Ishikawa (cell line): ENCODE results near the gene PREX1.

Source experiments
- CEBPB ChIP-seq: IDR thresholded peaks from 2 replicates; pipeline ENCODE4 v1.6.1; 2012
- CREB1 ChIP-seq: IDR thresholded peaks from 2 replicates; pipeline ENCODE4 v1.6.1; 2012; ENCODE audit warnings: low read depth
- EGR1 ChIP-seq: IDR thresholded peaks from 2 replicates; pipeline ENCODE4 v1.6.1; 2012
- EP300 ChIP-seq: IDR thresholded peaks from 2 replicates; pipeline ENCODE4 v1.6.1; 2012; ENCODE audit warnings: borderline replicate concordance
- FOXM1 ChIP-seq: IDR thresholded peaks from 2 replicates; pipeline ENCODE4 v1.6.1; 2012; ENCODE audit warnings: low read depth, borderline replicate concordance
- NFIC ChIP-seq: IDR thresholded peaks from 2 replicates; pipeline ENCODE4 v1.6.1; 2012
- RAD21 ChIP-seq: IDR thresholded peaks from 2 replicates; pipeline ENCODE4 v1.6.1; 2012; ENCODE audit warnings: low read depth
- REST ChIP-seq: IDR thresholded peaks from 2 replicates; pipeline ENCODE4 v1.6.1; 2012; ENCODE audit warnings: low read depth, mild to moderate bottlenecking
- TAF1 ChIP-seq: IDR thresholded peaks from 2 replicates; pipeline ENCODE4 v1.6.1; 2012; ENCODE audit warnings: low read depth, mild to moderate bottlenecking
- TCF12 ChIP-seq: IDR thresholded peaks from 2 replicates; pipeline ENCODE4 v1.6.1; 2012; ENCODE audit warnings: low read depth
- TEAD4 ChIP-seq: IDR thresholded peaks from 2 replicates; pipeline ENCODE4 v1.6.1; 2012
- YY1 ChIP-seq: IDR thresholded peaks from 2 replicates; pipeline ENCODE4 v1.6.1; 2012; ENCODE audit warnings: low read depth
- ZBTB7A ChIP-seq: IDR thresholded peaks from 2 replicates; pipeline ENCODE4 v1.6.1; 2012; ENCODE audit warnings: low read depth
- TF ChIP-seq, protein P1 (sequence below): IDR thresholded peaks from 2 replicates; pipeline ENCODE4 v1.6.1; 2012
- TF ChIP-seq, protein P2 (sequence below): IDR thresholded peaks from 2 replicates; pipeline ENCODE4 v1.6.1; 2012

Gene PREX1

GRCh38 chr20:48631114-48632016, 196.4 kb downstream of the PREX1 start:
- TF ChIP-seq TEAD4 (no peak), NFIC (no peak), YY1 (no peak), FOXM1 (no peak), CREB1 (no peak), RAD21 (no peak), EGR1 (no peak), EP300 (no peak)

- no peak for TF ChIP-seq YY1
- TF ChIP-seq CEBPB, result no peak
- TF ChIP-seq EGR1, result no peak
- no peak for TF ChIP-seq REST
- TF ChIP-seq ZBTB7A, result no peak
- no peak for TF ChIP-seq RAD21
- no peak for TF ChIP-seq TCF12
- TF ChIP-seq NFIC, result no peak
- no peak for TF ChIP-seq TEAD4
- TF ChIP-seq, protein P1, sequence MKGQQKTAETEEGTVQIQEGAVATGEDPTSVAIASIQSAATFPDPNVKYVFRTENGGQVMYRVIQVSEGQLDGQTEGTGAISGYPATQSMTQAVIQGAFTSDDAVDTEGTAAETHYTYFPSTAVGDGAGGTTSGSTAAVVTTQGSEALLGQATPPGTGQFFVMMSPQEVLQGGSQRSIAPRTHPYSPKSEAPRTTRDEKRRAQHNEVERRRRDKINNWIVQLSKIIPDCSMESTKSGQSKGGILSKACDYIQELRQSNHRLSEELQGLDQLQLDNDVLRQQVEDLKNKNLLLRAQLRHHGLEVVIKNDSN, result no peak
- no peak for TF ChIP-seq FOXM1
- TF ChIP-seq, protein P2, sequence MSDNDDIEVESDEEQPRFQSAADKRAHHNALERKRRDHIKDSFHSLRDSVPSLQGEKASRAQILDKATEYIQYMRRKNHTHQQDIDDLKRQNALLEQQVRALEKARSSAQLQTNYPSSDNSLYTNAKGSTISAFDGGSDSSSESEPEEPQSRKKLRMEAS, result no peak
- TF ChIP-seq TAF1, result no peak
- TF ChIP-seq EP300, result no peak
- TF ChIP-seq CREB1, result no peak
Observed at GRCh38 chr20:48630342-48631075, 197.3 kb downstream of the PREX1 start.

GRCh38 chr20:48629960-48630315, 197.9 kb downstream of the PREX1 start:
- TF ChIP-seq NFIC (no peak), YY1 (no peak), TCF12 (no peak)

DNA sequence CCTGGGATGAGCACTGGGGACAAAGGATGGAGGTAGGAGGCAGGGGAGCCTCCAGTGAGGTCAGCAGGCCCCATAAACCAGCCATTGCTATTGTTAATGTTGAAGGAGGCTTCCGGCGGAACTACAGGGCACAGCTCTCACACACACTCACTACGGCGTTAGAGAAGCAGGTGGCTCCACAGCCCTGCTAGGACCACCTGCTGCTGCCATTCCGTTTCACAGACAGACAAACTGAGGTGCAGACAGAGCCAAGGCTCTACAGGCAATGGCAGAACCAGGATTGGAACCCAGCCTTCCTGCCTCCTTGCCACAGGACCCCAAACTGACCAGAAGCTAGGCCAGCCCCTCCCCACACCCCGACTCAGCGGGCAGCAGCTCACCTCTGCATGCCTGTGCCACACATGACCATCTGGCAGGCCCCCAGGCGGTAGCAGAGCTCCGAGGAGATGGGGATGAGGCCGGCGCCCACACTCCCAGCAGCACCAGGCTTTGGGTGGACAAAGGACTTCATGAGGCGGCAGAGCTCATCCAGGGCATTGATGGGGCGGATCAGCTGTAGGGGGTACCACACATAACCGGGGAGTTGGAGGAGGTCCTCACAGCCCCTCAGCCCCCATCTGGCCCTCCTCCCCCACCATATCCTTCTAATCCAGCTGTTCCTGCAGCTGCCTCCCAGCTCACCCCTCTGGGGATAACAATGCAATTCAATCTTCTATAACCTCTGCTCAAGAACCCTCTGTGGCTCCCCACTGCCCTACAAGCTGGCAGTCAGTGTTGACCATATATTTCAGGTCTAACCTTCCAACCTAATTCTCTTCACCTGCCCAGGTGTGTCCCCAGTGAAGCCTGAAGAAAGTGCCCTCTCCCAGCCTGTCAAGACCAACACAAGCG, 198.5 kb downstream of the PREX1 start:
- TF ChIP-seq EP300, result no peak
- no peak for TF ChIP-seq YY1
- TF ChIP-seq, protein P1, result no peak
- TF ChIP-seq REST, result no peak
- TF ChIP-seq ZBTB7A, result no peak
- TF ChIP-seq EGR1, result no peak
- no peak for TF ChIP-seq FOXM1
- no peak for TF ChIP-seq CEBPB

DNA sequence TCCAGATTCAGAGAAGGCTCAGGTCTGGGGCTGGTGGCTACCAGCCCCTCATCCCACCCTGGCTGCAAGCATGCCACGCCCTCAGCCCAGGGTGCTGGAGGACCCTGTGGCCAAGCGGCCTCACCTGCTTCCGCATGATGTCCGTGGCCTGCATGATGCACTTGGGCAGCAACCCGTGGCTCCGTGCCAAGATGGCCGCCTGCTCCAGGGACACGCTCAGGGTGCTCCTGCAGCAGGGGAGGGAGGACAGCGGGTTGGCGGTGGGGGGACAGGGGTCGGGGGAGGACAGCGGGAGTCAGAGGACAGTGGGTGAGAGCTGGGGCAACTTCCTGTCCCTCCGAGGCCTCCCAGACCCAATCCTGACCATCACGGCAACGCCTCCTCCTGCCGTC, 200.1 kb downstream of the PREX1 start:
- no peak for TF ChIP-seq TEAD4
- TF ChIP-seq CEBPB, result no peak
- no peak for TF ChIP-seq TCF12
- TF ChIP-seq, protein P1, result no peak
- TF ChIP-seq EGR1, result no peak
- no peak for TF ChIP-seq EP300
